ENCODE results near the gene CHD9NB.

Gene CHD9NB

DNA sequence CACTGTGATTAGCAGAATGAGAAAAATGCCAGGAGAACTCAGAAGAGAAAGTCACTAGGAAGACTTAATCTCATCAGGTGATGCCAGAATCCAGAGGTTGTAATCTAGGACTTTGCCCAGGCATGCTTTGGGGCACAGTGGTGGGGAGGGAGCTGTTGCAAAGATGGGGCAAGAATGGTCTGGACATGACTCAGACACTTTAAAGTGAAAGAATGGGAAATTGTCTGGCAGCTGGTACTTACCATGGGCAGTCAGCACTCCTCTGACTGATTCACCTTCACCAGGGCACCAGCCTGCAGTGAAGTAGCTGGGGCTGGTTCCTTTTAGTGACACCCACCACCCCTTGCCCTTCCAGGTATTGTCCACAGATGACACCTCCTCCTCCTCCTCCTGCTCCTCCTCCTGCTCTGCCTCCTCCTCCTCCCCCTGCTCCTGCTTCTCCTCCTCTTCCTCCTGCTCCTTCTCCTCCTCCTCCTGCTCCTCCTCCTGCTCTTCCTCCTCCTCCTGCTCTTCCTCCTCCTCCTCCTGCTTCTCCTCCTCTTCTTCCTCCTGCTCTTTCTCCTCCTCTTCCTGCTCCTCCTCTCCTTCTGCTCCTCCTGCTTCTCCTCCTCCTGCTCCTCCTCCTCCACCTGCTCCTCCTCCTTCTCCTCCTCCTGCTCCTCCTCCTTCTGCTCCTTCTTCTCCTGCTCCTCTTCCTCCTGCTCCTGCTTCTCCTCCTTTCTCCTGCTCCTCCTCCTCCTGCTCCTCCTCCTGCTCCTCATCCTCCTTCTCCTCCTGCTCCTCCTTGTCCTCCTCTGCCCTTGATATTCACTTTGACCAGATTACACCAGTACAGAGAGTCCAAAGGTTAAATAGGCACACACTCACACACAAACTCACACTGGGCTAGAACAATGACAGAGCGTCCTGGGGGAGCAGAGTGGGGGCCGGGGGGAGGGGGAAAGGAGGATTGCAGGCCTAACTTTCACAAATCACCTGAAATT lies at the start of gene CHD9NB:
TSS of gene CHD9NB (minus strand) at position 379 of the 983 bp plus-strand sequence. CDS start 8,739 bp downstream, outside the sequence.
- peak; percentile 88 for DNase-seq (ENCODE audit: low read depth, low spot score)

- DNase-seq (ENCODE audit: low read depth, low spot score): no peak
These were observed 48.2 kb upstream of the CHD9NB start for GRCh38 chr16:53100889-53101288.

DNA sequence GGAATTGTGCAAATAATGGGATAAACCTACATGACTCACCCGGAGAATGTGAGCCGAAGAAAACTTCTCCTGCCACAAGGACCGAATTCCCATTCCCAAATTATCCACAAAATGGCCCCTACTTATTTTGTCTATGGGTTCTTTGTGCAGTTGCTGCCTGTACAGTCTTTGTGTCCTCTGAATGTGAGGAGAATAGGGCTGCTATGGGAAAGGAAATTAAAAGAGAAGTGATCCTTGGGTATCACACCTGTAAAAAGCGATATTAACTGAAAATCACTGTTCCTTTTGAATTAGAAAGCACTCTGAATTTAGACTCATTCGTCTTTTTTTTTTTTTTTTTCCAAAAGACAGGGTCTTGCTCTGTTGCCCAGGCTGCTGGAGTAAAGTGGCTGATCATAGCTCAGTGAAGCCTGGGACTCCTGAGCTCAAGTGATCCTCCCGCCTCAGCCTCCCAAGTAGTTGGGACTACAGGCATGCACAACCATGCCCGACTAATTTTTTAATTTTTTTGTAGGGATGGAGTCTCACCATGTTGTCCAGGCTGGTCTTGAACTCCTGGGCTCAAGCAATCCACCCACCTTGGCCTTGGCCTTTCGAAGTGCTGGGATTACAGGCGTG lies 47.5 kb upstream of the CHD9NB start:
- no peak for DNase-seq (ENCODE audit: low read depth, low spot score)

- peak; percentile 97 for DNase-seq (ENCODE audit: low read depth, low spot score)
These were observed 46.8 kb upstream of the CHD9NB start for GRCh38 chr16:53099318-53100130.

GRCh38 chr16:53098526-53099317 lies 46.0 kb upstream of the CHD9NB start:
- DNase-seq (ENCODE audit: low read depth, low spot score): peak; percentile 95

GRCh38 chr16:53097190-53097589 lies 44.5 kb upstream of the CHD9NB start:
- DNase-seq (ENCODE audit: low read depth, low spot score): no peak

DNA sequence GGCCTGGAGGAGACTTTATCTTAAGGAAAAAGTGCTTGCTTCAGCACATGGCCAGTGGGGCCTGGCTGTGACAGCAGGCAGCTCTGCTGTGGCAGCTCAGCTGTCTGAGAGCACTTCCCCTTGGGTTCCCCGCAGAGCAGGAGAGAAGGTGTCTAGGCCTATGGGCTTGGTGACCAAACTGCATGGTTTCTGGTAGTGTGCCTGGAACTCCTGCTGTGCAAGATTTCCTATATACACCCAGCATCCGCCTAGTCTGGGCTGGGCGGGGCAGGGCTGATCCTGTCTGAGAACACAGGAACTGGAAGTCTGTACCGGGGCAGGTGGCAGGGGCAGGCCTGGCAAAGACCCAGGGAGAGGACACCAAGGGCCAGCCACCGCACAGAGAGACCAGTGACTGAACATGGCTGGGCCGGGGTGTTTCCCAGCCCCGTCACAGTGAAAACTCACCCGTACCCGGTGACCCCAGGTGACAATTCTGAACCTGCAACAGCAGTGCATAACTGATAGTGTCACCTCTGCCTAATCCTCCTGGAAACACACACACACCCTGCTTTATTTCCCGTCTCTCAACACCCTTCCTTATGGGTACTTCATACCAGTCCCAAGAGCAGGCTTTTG lies 41.4 kb upstream of the CHD9NB start:
- DNase-seq (ENCODE audit: low read depth, low spot score): no peak

- no peak for DNase-seq (ENCODE audit: low read depth, low spot score)
These were observed 40.6 kb upstream of the CHD9NB start for GRCh38 chr16:53093162-53093744.

GRCh38 chr16:53092284-53092683 lies 39.6 kb upstream of the CHD9NB start:
- no peak for DNase-seq (ENCODE audit: low read depth, low spot score)

DNA sequence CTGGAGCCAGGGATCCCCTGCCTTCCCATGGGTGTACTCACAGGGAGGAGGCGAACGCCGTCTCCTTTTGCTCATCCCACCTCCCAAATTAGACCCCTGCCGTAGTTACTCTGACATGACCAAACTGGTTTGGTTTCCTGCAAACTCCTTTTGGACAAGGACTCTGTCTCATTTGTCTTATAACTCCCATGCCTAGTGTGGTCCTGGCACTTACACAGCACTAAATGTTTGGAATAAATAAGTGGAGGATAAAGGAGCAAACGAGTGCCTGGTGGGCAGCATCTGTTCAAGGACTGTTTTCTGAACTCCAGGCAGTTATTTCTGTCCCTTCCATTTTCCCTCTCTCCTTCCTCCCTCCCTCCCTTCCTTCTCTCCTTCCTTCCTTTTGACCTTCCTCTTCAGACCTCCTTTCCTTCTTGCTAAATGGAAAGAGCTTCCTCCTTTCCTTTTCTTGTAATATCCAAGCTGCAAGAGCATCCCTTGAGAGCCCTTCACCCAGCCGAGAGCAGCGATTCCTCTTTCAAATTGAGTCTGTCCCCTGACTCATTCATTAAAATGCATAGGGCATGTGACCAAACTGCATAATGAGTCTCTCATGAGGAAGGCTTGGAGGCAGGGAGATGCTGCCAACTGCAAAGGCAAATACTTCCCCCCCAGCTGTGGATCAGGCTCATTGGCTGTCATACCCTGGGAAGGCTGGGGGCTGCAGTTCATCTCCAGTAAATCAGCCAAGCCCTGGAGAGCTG lies 38.9 kb upstream of the CHD9NB start:
- DNase-seq (ENCODE audit: low read depth, low spot score): peak; percentile 95

GRCh38 chr16:53090591-53091411 lies 38.1 kb upstream of the CHD9NB start:
- DNase-seq (ENCODE audit: low read depth, low spot score): peak; percentile 98

- no peak for DNase-seq (ENCODE audit: low read depth, low spot score)
These were observed 37.5 kb upstream of the CHD9NB start for GRCh38 chr16:53090286-53090590.

DNA sequence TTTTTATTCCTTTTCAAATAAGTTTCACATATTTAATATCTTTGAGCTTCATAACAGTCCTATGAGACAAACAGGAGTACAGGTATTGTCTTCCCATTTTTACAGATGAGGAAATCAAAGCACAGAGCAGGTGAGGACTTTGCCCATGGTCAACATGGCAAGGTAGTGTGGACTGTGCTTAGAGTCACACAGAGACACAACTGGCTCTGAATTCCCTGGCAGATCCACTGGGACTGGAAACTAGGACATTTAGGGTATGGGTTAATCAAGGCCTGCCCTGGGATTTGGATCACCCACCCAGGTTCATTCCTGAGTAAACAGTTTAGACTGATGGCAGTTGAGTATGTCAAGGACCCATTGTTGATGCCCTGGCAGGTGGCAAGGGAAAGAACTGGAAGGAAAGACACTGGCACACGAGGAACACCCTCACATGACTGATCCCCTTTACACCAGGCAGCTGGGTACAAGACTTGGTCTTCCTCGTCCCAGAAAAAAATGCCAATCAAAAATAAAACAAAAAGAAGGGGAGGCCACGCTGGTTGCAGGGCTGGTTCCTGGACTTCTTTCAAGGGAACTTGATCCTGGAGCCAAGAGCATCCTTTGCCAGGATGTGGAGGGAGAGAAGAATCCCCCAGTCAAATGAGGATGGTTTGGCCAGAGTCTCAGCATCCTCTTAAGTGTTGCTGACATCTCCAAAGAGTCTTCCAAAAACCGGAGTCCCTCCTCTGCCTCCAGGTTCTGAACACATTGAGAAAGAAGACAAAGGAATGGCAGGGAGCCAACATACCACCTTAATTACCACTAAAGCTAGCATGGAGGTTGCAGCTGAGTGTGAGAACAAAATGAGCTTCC lies 37.0 kb upstream of the CHD9NB start:
- DNase-seq (ENCODE audit: low read depth, low spot score): peak; percentile 67

DNA sequence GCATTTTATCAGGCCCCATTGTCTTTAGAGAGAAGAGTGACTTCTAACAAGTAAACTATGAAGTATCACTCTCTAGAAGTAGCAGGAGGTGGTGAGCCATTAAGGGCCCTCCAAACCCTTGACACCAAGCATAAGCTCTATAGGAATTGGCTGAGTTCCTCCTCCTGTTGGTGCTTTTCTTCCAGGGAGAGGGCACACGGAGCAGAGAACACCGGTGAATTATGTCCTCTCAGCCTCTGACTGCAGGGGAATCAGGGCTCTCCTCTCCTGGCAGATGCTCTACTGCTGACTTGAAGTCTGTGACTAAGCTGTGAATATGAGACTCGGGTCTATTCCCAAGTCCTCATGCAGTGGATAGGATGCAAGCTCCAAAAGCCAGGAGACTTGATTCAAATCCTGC lies 34.4 kb upstream of the CHD9NB start:
- no peak for DNase-seq (ENCODE audit: low read depth, low spot score)

GRCh38 chr16:53085931-53086421 lies 33.3 kb upstream of the CHD9NB start:
- DNase-seq (ENCODE audit: low read depth, low spot score): no peak

- no peak for DNase-seq (ENCODE audit: low read depth, low spot score)
These were observed 32.7 kb upstream of the CHD9NB start for GRCh38 chr16:53085369-53085843.

DNA sequence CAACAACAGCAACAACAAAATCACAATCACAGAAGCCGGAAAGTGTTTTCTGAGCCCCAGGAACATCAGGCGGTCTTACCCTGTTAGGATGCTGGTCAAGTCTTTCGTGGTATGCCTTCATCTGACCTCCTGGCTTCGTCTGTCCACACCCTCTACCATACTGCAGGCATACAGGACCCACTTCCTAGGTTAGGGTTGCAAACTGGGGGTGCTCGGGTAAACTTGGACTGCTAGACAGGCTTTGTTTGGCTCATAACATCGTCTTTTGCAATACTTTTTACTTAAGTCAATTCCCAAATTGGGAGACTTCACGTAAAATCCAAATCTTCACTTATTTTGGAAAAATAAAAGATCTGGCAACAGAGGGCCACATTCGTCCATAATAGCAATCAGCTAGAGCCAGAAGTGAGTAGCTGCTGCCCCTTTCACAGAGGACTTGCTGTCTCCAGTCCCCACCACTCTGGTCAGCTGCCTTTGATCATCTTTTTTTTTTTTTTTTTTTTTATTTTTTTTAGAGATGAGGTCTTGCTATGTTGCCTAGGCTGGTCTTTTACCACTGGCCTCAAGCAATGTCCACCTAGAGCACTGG lies 32.1 kb upstream of the CHD9NB start:
- DNase-seq (ENCODE audit: low read depth, low spot score): no peak
